HL-60 (cell line): ENCODE results near the gene TEDC2.

Source experiments
- DNase-seq, 2 experiments: peaks; one replicate each; pipeline ENCODE4 v3.0.0-alpha.2; 2010 to 2020; ENCODE audit warnings: low read depth in 1 of 2, low spot score in 1 of 2
- H3K27ac ChIP-seq: fragments of 250-450 bp; sonication (Bioruptor Pico); replicated peaks from 2 replicates; pipeline ENCODE4 v1.5.1; 2020; ENCODE audit warnings: mild to moderate bottlenecking, moderate library complexity
- H3K27me3 ChIP-seq: fragments of 250-450 bp; sonication (Bioruptor Pico); 2 replicates; pipeline ENCODE4 v1.5.1; 2021; ENCODE audit warnings: mild to moderate bottlenecking, moderate library complexity; ENCODE audit not compliant: insufficient read depth, poor library complexity, severe bottlenecking
- H3K4me3 ChIP-seq: replicated peaks from 2 replicates; pipeline ENCODE4 v1.5.1; 2011; ENCODE audit warnings: mild to moderate bottlenecking, control low read depth, low read length; ENCODE audit not compliant: insufficient read depth
- CTCF ChIP-seq: IDR thresholded peaks from one replicate; pipeline ENCODE4 v1.5.1; 2011; ENCODE audit warnings: low read length, control low read depth, inconsistent platforms; ENCODE audit not compliant: insufficient read depth
- GABPA ChIP-seq: IDR thresholded peaks from 2 replicates; pipeline ENCODE4 v1.6.1; 2012; ENCODE audit warnings: low read depth
- POLR2AphosphoS5 ChIP-seq: IDR thresholded peaks from 2 replicates; pipeline ENCODE4 v1.6.1; 2012; ENCODE audit warnings: low read depth
- REST ChIP-seq: IDR thresholded peaks from 2 replicates; pipeline ENCODE4 v1.6.1; 2012; ENCODE audit warnings: low read depth; ENCODE audit not compliant: insufficient replicate concordance
- SPI1 ChIP-seq: IDR thresholded peaks from 2 replicates; pipeline ENCODE4 v1.6.1; 2012; ENCODE audit warnings: low read depth, mild to moderate bottlenecking, borderline replicate concordance

TEDC2 gene

GRCh38 chr16:2428051-2428783 lies 31.7 kb upstream of the TEDC2 start:
- TF ChIP-seq REST = no peak
- no peak for TF ChIP-seq SPI1
- no peak for TF ChIP-seq POLR2AphosphoS5
- no peak for TF ChIP-seq CTCF
- TF ChIP-seq GABPA = no peak
- Histone ChIP-seq H3K27me3 (no peaks in the 10 kb centered on the region), H3K27ac (peak overlapping the region; percentile 59; the same call in 1 of the 2 replicates), H3K4me3 (peak overlapping the region; percentile 62)
- no peak for DNase-seq

GRCh38 chr16:2428784-2429033 lies 31.2 kb upstream of the TEDC2 start:
- no peak for DNase-seq
- Histone ChIP-seq H3K4me3 (peak overlapping the region; percentile 62), H3K27ac (peak overlapping the region; percentile 59), H3K27me3 (no peaks in the 10 kb centered on the region)
- no peak for TF ChIP-seq CTCF
- no peak for TF ChIP-seq SPI1
- no peak for TF ChIP-seq GABPA
- TF ChIP-seq REST = no peak
- TF ChIP-seq POLR2AphosphoS5 = no peak

GRCh38 chr16:2429034-2429770 lies 30.7 kb upstream of the TEDC2 start, which contains the start of gene CCNF:
Gene CCNF, plus strand, starts transcription at chr16:2429447. Its CDS starts 35 bp downstream, at chr16:2429482.
- H3K27me3 ChIP-seq = no peaks in the 10 kb centered on the region
- peak within 1 kb of the TSS; percentile 67 for H3K27ac ChIP-seq
- peak within 1 kb of the TSS; percentile 83 for H3K4me3 ChIP-seq
- DNase-seq = peak; percentile 86 to 97
- TF ChIP-seq GABPA (no peak), SPI1 (no peak), REST (no peak), POLR2AphosphoS5 (peak; percentile 29; the same call in 1 of the 2 replicates), CTCF (no peak)
